ENCODE results near the gene TRIM66.
"Not testable (repeated sequence)": the region's sequence is repeated elsewhere in the genome, so short reads cannot be mapped to it uniquely, and the experiment has no call there.

Gene TRIM66

GRCh38 chr11:8688414-8689362 is 6.2 kb upstream of the TRIM66 start:
- peak; percentile 88 to 89 for DNase-seq

- no peak for DNase-seq
Observed at GRCh38 chr11:8686325-8686724, 3.9 kb upstream of the TRIM66 start.

- no peak for DNase-seq
Observed at GRCh38 chr11:8685820-8686219, 3.4 kb upstream of the TRIM66 start.

GRCh38 chr11:8685306-8685705 is 2.8 kb upstream of the TRIM66 start:
- no peak for DNase-seq

- DNase-seq, result no peak
Observed at GRCh38 chr11:8684600-8685290, 2.3 kb upstream of the TRIM66 start.

- DNase-seq, result peak; percentile 48 to 52
Observed at GRCh38 chr11:8683115-8683807, 796 bp upstream of the TRIM66 start.

GRCh38 chr11:8681837-8682302 is 595 bp downstream of the TRIM66 start:
- DNase-seq, result no peak

- no peak for DNase-seq
Observed at GRCh38 chr11:8679006-8679405, 3.5 kb downstream of the TRIM66 start.

- no peak for DNase-seq
Observed at GRCh38 chr11:8676458-8676857, 6.0 kb downstream of the TRIM66 start.

GRCh38 chr11:8674859-8675258 is 7.6 kb downstream of the TRIM66 start:
- DNase-seq, result no peak

- no peak for DNase-seq
Observed at GRCh38 chr11:8672346-8672745, 10.1 kb downstream of the TRIM66 start.

- no peak for DNase-seq
Observed at GRCh38 chr11:8671651-8672062, 10.8 kb downstream of the TRIM66 start.

- no peak for DNase-seq
Observed at GRCh38 chr11:8671193-8671612, 11.3 kb downstream of the TRIM66 start.

- not testable (repeated sequence) for DNase-seq
Observed at GRCh38 chr11:8670081-8670480, 12.4 kb downstream of the TRIM66 start.

- DNase-seq, result no peak
Observed at GRCh38 chr11:8665222-8665621, 17.2 kb downstream of the TRIM66 start.

GRCh38 chr11:8661001-8661795 is 21.3 kb downstream of the TRIM66 start:
- DNase-seq, result no peak

GRCh38 chr11:8658321-8659057 is 24.0 kb downstream of the TRIM66 start:
- no peak for DNase-seq

- no peak for DNase-seq
Observed at GRCh38 chr11:8656291-8656690, 26.2 kb downstream of the TRIM66 start.

- no peak for DNase-seq
Observed at GRCh38 chr11:8654503-8654902, 28.0 kb downstream of the TRIM66 start.

GRCh38 chr11:8652140-8652539 is 30.3 kb downstream of the TRIM66 start:
- no peak for DNase-seq

GRCh38 chr11:8650401-8650990 is 32.0 kb downstream of the TRIM66 start:
- no peak for DNase-seq

All from stimulated activated CD4-positive, alpha-beta T cell treated with anti-CD3 and anti-CD28 coated beads, Interleukin-2, amount 100 ng/mL, for 24 hours (primary cell).